ENCODE measurements around the gene MYADML2. TPM values are rescaled to one million over a fixed set of nuclear protein-coding genes. Genes with fewer than 3 reads are reported as not detected.
A peak's percentile ranks its signal among the peaks of the same experiment; 100 is the strongest.

MYADML2 gene
- total and polyA plus RNA-seq, 10 of the 15 experiments (the other 5 are each of a cell fraction or from before 2014, with no cell fraction given): not detected

GRCh38 chr17:81959362-81960129 is 12.5 kb upstream of the MYADML2 start (continued):
- TF ChIP-seq ZNF687 (IDR thresholded peaks at IDR 0.05) (peak; percentile 50; the same call in 1 of the 2 replicates), RUNX3 (IDR thresholded peaks at IDR 0.05; ENCODE audit: low read length) (peak; percentile 15; the same call in 1 of the 2 replicates), SUZ12 (IDR thresholded peaks at IDR 0.05; ENCODE audit: unreplicated experiment) (no peak), IKZF2 (IDR thresholded peaks at IDR 0.05) (no peak), SMC3 (IDR thresholded peaks at IDR 0.05; ENCODE audit: borderline replicate concordance, low read length) (peak; percentile 82), CBX5 (IDR thresholded peaks at IDR 0.05; ENCODE audit: low read depth) (no peak), ZNF207 (IDR thresholded peaks at IDR 0.05; ENCODE audit: borderline replicate concordance) (0 out of 2 replicates have a peak, but pooled peaks have one; percentile 38), USF2 (IDR thresholded peaks at IDR 0.05; ENCODE audit: borderline replicate concordance, low read depth, low read length) (no peak), IRF3 (IDR thresholded peaks at IDR 0.05) (no peak)

All from GM12878 (cell line).